HG03354 (cell line): ENCODE results near the gene CTSL.
"Not testable (repeated sequence)": the region's sequence is repeated elsewhere in the genome, so short reads cannot be mapped to it uniquely, and the experiment has no call there.

Experiments used
- ATAC-seq: cut with Tn5 transposase; IDR thresholded peaks from one replicate; pipeline ENCODE4 v1.9.1; 2021; ENCODE audit warnings: mild to moderate bottlenecking; ENCODE audit not compliant: unreplicated experiment, poor library complexity, severe bottlenecking

CTSL gene

DNA sequence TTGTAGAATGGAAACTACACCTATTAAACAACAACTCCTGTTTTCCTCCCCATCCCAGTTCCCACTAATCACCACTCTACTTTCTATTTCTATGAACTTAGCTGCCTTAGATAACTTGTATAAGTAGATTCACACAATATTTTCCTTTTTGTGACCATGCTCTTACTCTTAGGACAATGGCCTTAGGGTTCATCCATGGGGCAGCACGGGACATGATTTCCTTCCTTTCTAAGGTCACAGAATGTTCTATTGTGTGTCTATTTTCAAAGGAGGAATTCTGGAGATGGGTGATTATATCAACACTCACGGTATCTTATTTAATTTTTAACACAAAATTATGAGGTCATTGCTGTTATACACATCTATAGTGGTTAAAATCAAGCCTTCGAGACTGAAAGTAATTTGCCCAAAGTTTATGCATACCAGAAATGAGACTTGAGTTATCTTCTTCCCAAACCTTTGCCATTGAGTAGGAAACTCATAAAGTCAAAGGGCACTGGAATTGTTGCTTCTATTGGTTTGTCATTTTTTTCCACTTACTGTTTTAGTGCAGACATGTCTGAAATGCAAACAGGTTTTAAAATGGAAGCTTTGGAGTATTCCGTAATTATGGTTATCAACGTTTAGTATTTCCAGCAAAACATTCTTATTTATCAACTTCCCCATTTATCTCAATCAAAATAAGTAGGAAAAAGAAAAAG, 23.6 kb downstream of the CTSL start:
- no peak for ATAC-seq

DNA sequence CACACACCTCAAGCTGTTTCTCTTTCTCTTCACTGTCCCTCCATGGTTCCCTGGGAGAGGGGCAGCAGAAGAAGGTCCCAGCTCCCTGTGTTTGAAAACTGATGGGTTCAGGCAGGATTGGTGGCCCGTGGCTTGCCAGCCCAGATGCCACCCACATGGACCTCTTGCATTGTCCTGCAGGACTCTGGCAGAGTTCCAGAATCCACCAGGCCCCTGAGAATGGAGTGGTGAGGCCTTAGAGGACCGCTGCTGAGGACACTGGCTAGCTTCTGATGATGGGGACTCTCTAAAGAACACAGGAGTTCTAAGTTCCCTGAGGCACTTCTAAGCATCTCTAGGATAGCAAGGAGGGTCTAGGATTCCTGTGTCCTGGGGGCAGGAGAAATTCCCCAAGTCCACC, 24.8 kb downstream of the CTSL start:
- no peak for ATAC-seq

DNA sequence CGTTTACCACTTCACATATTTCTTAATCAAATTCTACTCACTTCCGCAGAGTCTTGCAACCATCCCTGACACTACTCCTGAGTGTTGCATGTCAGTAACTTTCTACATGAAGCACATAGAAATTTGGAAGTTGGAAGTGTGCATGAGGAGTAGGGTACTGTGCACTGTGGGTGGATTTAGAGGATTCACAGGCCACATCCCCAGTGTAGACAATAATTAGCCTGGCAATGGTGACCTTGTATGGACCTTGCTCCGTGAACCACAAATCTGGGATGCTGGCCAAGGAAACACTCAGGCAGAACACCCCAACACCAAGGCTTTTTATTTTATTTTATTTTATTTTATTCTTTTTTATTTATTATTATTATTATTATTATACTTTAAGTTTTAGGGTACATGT, 25.5 kb downstream of the CTSL start:
- no peak for ATAC-seq

DNA sequence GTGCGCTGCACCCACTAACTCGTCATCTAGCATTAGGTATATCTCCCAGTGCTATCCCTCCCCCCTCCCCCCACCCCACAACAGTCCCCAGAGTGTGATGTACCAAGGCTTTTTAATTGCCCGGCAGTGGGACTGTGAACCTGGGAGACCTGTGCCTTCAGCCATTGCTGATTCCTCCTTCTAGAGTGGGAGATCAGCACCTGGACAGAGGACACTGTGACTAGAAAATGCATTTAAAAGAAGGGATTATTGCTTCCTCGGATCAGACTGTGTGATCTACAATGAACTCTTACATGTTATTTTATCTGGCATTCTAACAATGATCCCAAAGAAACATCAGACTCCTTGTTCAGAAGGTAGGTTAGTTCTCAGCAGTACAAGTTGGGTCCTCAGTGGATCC, 25.9 kb downstream of the CTSL start:
- no peak for ATAC-seq

DNA sequence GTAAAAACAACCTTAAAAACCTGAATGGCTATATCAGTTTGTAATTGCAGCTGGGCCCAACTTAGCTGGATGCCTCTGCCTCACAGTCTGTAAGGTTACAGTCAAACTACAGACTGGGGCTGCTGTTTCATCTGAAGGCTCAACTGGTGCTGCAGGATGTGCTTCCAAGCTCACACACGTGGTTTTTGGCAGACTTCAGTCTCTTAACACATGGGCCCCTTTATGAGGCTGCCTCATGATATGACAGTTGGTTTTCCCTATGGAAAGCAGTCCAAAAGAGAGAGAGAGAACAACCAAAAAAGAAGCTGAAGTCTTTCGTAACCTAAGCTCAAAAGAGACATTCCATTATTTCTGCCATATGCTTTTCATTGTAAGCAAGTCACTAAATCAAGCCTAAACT, 27.4 kb downstream of the CTSL start:
- ATAC-seq, result no peak

GRCh38 chr9:87758330-87758729, 32.4 kb downstream of the CTSL start:
- not testable (repeated sequence) for ATAC-seq

DNA sequence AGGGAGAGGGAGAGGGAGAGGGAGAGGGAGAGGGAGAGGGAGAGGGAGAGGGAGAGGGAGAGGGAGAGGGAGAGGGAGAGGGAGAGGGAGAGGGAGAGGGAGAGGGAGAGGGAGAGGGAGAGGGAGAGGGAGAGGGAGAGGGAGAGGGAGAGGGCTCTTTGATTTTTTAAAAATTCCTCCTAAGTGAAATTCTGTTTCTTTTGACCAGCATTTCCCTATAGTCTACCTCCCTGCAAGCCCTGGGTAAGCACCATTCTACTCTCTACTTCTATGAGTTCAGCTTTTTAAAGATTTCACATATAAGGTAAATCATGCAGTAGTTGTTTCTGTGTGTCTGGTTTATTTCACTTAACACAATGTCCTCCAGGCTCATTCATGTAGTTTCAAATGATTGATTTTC, 34.1 kb downstream of the CTSL start:
- ATAC-seq, result not testable (repeated sequence)

- ATAC-seq, result no peak
Observed at GRCh38 chr9:87760529-87760928, 34.6 kb downstream of the CTSL start.

GRCh38 chr9:87763286-87763685, 37.4 kb downstream of the CTSL start:
- no peak for ATAC-seq

DNA sequence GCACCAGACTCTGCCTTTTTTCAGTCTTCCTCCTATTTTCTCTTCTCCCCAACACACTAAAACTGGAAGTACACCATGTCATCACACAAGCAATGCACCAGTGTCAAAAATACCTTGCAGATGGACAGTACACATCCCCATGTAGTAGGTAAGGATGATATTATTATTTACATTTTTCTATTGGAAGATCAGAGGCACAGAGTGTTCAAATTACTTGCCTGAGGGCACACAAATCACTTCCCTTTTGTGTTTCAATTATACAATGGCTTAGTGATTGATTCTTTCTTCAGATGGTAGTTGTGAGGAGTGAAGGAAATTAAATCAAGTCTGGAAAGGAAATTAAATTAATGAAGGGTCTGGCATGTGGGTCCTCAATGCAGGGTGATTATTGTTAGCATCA, 39.6 kb downstream of the CTSL start:
- no peak for ATAC-seq

GRCh38 chr9:87766697-87767096, 40.8 kb downstream of the CTSL start:
- ATAC-seq, result no peak

- ATAC-seq, result no peak
Observed at GRCh38 chr9:87770616-87771315, 44.8 kb downstream of the CTSL start.

DNA sequence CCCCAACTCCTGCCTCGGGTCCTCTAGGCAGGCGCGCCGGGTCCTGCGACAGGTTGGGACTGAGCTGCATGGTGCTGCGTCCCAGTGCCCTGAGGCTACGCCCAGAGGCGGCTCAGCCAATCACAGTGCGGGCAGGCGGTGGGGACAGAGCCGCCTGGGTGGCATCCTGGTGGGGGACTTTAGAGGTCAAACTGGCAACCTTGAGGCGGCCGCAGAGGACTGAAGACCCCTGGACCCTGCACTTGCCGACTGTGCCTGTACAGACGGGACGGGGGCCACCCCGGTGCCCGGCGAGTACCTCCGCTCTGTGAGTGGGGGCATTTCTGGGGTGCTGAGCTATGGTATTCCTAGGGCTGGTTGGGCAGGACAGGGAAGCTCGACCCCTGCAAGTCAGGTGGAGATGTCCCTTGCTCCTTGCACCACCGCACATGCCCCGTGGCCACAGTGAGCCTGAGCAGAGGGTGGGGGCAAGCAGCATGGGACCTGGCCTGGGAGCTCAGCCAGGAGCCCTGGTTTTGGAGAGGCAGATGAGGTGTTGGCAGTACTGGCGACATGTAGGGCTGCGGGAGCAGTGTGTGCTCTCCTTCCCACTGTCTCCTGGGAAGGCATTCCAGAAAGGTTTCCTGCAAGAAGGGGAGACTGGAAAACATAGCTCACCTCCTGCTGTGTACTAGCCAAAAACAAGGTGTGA, 45.5 kb downstream of the CTSL start:
- ATAC-seq, result no peak

DNA sequence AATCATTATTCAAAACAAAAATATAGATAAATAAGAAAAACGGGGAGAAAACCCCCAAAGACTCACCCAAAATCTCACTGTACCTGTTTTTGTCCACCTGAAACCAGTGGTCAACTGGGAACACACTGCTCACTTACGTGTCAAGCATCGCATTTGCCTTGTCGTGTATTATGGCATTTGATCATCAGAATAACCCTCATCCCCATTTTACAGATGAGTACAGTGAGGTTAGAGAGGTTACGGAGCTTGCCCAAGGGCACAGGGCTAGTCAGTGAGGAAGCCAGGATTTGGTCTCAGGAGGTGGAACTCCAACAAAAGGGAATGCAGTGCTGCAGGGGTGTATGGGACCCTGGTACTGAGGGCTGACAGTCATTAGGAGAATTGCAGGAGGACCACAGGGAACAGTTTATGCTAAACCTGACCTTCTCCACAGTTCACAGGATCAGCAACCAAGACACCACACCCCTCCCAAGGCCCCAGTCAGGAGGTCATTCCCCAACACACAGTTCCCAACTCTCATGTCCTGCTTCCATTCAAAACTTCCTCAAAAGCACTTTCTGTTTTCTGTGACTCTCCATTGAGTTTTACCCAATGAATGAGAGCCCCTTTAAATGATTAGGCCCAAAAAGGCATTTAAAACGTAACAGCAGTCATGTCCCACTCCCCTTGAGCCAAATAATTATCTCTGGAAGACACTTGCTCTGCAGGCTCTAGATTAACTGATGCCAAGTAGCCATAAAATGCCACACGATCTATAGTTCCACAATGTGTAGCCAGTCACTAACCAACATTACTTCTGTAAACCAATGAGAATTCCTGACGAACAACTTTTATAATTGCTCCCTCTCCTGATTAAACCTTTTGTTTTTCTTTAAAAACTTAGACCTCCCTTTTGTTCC, 50.8 kb downstream of the CTSL start:
- no peak for ATAC-seq

GRCh38 chr9:87778996-87779395, 53.1 kb downstream of the CTSL start:
- ATAC-seq, result no peak
